Measurements from ENCODE around the gene GORASP1. TPM values are rescaled to one million over a fixed set of nuclear protein-coding genes. Genes with fewer than 3 reads are reported as not detected.

The GORASP1 gene
- total RNA-seq, 1 donor from 2014 or later: 31.3 TPM

GRCh38 chr3:39102504-39103323 lies 4.7 kb downstream of the GORASP1 start:
- no peak for DNase-seq (ENCODE audit: low read depth in 2 of 2)

- peak; percentile 50 to 59 for DNase-seq (ENCODE audit: low read depth in 2 of 2)
These were observed 6.3 kb downstream of the GORASP1 start for GRCh38 chr3:39101022-39101689.

GRCh38 chr3:39100500-39100886 lies 6.9 kb downstream of the GORASP1 start:
- no peak for DNase-seq (ENCODE audit: low read depth in 2 of 2)

- DNase-seq (ENCODE audit: low read depth in 2 of 2): no peak
These were observed 7.5 kb downstream of the GORASP1 start for GRCh38 chr3:39099738-39100499.

- DNase-seq (ENCODE audit: low read depth in 2 of 2): no peak
These were observed 8.2 kb downstream of the GORASP1 start for GRCh38 chr3:39099242-39099641.

GRCh38 chr3:39098473-39099000 lies 8.9 kb downstream of the GORASP1 start:
- DNase-seq (ENCODE audit: low read depth in 2 of 2): no peak

GRCh38 chr3:39097716-39098472 lies 9.5 kb downstream of the GORASP1 start:
- no peak for DNase-seq (ENCODE audit: low read depth in 2 of 2)

GRCh38 chr3:39096775-39097174 lies 10.7 kb downstream of the GORASP1 start:
- DNase-seq (ENCODE audit: low read depth in 2 of 2): peak; percentile 32 to 54

GRCh38 chr3:39095778-39096177 lies 11.6 kb downstream of the GORASP1 start:
- DNase-seq (ENCODE audit: low read depth in 2 of 2): no peak

GRCh38 chr3:39094851-39095677 lies 12.4 kb downstream of the GORASP1 start:
- no peak for DNase-seq (ENCODE audit: low read depth in 2 of 2)

- DNase-seq (ENCODE audit: low read depth in 2 of 2): no peak
These were observed 16.5 kb downstream of the GORASP1 start for GRCh38 chr3:39090922-39091321.

GRCh38 chr3:39088889-39089288 lies 18.5 kb downstream of the GORASP1 start:
- peak in 1 of 2 donors; percentile 54 for DNase-seq (ENCODE audit: low read depth in 2 of 2)

- no peak for DNase-seq (ENCODE audit: low read depth in 2 of 2)
These were observed 19.0 kb downstream of the GORASP1 start for GRCh38 chr3:39088456-39088855.

GRCh38 chr3:39086144-39086543 lies 21.3 kb downstream of the GORASP1 start:
- no peak for DNase-seq (ENCODE audit: low read depth in 2 of 2)

- DNase-seq (ENCODE audit: low read depth in 2 of 2): no peak
These were observed 24.6 kb downstream of the GORASP1 start for GRCh38 chr3:39082666-39083313.

GRCh38 chr3:39080026-39080425 lies 27.4 kb downstream of the GORASP1 start:
- no peak for DNase-seq (ENCODE audit: low read depth in 2 of 2)

GRCh38 chr3:39079530-39079929 lies 27.9 kb downstream of the GORASP1 start:
- DNase-seq (ENCODE audit: low read depth in 2 of 2): no peak

GRCh38 chr3:39075910-39076309 lies 31.5 kb downstream of the GORASP1 start:
- DNase-seq (ENCODE audit: low read depth in 2 of 2): no peak

GRCh38 chr3:39068556-39068955 lies 38.9 kb downstream of the GORASP1 start:
- DNase-seq (ENCODE audit: low read depth in 2 of 2): no peak

GRCh38 chr3:39067286-39067685 lies 40.1 kb downstream of the GORASP1 start:
- no peak for DNase-seq (ENCODE audit: low read depth in 2 of 2)
